Left colon (tissue), 2 donors: ENCODE results near the gene PHACTR3. TPM values are rescaled to one million over a fixed set of nuclear protein-coding genes. Genes with fewer than 3 reads are reported as not detected.
A peak's percentile ranks its signal among the peaks of the same experiment; 100 is the strongest.

Source experiments
- ATAC-seq: fragments of 200-7000 bp; cut with Tn5 transposase; one replicate; pipeline ENCODE4 v1.9.1; 2020; ENCODE audit warnings: mild to moderate bottlenecking, moderate library complexity
- DNase-seq, 2 donors: peaks; one replicate each; pipeline ENCODE4 v3.0.0-alpha.2; 2020
- intact Hi-C, 2 donors: fragments of 100-400 bp; cut with DNase I in 1 of 2; cut with micrococcal nuclease in 1 of 2; formaldehyde crosslinking; loops; one replicate each; pipeline versions ENCODE4 v1.11.2 to v1.14.0; 2022; cut with DNase I, micrococcal nuclease
- total RNA-seq, 2 donors: library from RNA; stranded (reverse); fragmentation: NEBNext Ultra II Directional; extraction: Animal tissue kit (Norgen Biotek cat#: 25700); gene quantifications; one replicate each; pipeline ENCODE4 v1.2.1, GENCODE V29; 2021
- donor health status: DM: no; HTN: no; CAD: no.
- donor health status: DM: yes; HTN: yes; CAD: no.

Gene PHACTR3
- total RNA-seq, 2 donors from 2014 or later, result 0.47 to 5.5 TPM

DNA sequence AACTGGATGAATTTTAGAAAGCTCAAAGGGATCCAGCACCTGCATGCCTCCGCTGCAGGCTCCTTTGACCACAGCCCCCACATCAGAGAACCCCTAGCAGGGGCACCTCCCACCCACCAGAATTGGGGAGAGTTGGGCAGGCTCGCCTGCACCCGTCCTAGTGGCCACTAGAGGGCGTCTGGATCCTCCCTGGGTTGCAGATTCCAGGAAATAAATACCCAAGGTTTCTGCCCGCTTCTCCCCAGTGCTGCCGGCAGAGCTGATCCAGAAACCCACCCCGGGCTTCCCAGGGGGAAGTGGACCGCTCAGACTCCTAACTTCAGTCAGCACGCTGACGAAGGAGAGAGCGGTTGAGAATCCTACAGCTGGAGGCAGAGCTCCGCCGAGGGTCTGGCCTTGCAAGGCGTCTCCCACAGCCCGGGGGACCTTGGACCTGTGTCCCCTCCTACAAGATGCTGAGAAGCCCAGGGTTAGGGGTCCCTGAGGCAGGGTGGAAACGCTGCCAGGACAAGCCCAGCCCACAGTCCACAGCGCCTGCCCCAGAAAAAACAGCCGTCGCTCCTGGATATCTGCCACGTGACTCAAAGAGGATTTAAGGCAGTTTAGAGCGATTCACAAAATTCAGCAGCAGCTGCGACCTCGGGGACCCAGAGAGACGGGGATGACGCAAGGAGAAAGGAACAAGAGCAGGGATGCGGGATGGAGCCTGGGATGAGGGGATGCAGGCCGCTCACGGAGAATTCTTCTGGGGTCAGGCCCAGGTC lies 32.6 kb upstream of the PHACTR3 start:
- intact Hi-C loops, result loop anchor here (5.0 to 10.0 kb wide), 2 partner anchors 181 to 183 kb away; no protein-coding TSS in a partner anchor
- DNase-seq, result peak in 1 of 2 donors; percentile 65
- ATAC-seq, result peak; percentile 74

DNA sequence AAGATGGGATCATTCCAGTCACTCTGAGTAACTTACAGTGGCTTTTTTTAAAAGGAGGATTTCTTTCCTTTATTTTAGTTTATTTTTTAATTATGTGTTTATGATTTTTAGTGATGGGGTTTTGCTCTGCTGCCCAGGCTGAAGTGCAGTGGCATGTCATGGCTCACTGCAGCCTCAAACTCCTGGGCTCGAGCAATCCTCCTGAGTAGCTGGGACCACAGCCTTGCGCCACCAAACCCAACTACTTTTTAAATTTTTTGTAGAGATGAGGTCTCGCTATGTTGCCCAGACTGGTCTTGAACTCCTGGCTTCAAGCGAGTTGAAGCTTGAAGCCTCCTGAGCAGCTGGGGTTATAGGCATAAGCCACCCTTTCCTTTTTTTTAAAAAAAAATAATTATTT lies 31.8 kb upstream of the PHACTR3 start:
- intact Hi-C loops, result loop anchor here (5.0 to 10.0 kb wide), 2 partner anchors 180 to 182 kb away; no protein-coding TSS in a partner anchor
- ATAC-seq, result no peak
- no peak for DNase-seq

GRCh38 chr20:59573837-59574236 lies 30.5 kb upstream of the PHACTR3 start:
- intact Hi-C loops, result loop anchor here (5.0 to 10.0 kb wide), 2 partner anchors 178 to 181 kb away; no protein-coding TSS in a partner anchor
- ATAC-seq (no peak), DNase-seq (no peak)

DNA sequence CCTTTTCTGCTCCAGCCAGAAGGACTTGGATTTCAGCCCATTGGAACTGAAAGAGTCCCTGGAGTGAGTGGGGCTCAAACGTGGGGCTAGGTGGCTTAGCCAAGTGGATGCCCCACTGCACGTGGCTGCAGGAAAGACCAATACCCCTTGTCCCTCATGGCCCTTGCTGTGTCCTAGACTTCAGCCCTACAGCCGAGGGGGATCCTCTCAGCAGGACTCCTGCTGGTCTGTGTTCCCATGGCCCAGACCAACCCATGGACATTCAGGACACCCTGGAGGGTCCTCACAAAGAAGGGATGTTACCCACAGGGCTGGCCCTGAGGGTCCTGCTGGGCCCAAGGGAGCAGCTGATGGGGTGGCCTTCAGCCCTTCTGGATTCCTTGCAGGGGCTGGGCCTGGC lies 30.0 kb upstream of the PHACTR3 start:
- no peak for DNase-seq
- intact Hi-C loops, result loop anchor here (5.0 to 10.0 kb wide), 2 partner anchors 178 to 180 kb away; no protein-coding TSS in a partner anchor
- ATAC-seq, result no peak

- ATAC-seq (no peak), DNase-seq (no peak)
- intact Hi-C loops, result loop anchor here in 1 of 2 donors (10.0 kb wide), 1 partner anchor 180 kb away; no protein-coding TSS in a partner anchor
Observed at GRCh38 chr20:59575216-59575615, 29.1 kb upstream of the PHACTR3 start.

DNA sequence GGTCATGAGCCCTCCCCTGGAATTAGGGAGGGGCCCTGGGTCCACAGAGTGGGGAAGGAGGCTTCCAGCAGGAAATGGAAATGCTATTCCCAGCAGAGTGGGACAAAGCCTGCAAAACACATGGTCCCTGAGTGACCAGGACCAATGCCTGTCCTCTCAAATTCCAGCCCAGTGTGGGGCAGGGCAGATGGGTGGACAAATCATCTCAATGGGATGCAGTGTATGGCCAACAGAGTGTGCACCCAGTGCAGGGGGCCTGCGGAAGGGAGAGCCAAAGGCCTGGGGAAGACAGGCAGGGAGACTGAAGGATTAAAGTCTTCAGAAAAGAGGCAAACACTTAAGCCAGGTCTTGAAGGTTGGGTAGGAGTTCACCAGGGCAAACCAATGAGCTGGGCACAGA lies 28.7 kb upstream of the PHACTR3 start:
- no peak for ATAC-seq
- intact Hi-C loops, result loop anchor here in 1 of 2 donors (10.0 kb wide), 1 partner anchor 179 kb away; no protein-coding TSS in a partner anchor
- DNase-seq, result no peak

GRCh38 chr20:59576216-59576953 lies 28.0 kb upstream of the PHACTR3 start:
- intact Hi-C loops, result loop anchor here in 1 of 2 donors (10.0 kb wide), 1 partner anchor 178 kb away; no protein-coding TSS in a partner anchor
- ATAC-seq, result no peak
- no peak for DNase-seq

- no peak for DNase-seq
- intact Hi-C loops, result loop anchor here in 1 of 2 donors (10.0 kb wide), 1 partner anchor 178 kb away; no protein-coding TSS in a partner anchor
Observed at GRCh38 chr20:59577037-59577808, 27.1 kb upstream of the PHACTR3 start.

DNA sequence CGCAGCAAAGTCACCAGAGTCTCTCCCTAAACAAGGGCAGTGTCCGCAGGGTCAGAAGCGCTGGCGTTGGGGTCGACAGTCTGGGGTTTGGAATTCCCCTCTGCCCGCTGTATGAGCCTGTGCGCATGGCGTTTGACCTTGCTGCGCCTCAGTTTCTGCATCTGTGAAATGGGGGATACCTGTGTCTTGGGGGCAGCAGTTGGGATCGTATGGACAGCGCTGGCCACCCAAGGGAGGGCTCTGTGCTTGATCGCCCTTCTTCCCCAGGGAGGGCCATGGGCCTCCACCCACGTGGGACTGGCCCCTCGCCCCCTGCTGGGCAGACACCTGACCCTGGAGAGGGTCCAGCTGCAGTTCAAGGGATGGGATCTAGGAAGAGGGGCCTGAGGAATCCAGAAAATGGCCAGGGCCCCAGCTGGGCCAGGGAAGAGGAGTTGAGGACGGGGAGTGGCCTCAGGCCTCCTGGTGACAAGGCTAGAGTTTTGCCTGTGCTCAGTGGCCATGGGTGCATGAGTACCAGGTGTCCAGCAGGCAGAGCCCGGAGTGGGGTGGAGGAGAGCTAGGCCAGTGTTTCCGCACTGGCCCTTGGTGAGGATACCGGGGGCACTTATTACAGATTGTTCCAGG lies 26.4 kb upstream of the PHACTR3 start:
- DNase-seq, result no peak
- ATAC-seq, result no peak
- intact Hi-C loops, result loop anchor here in 1 of 2 donors (10.0 kb wide), 1 partner anchor 177 kb away; no protein-coding TSS in a partner anchor

More at GRCh38 chr20:59577037-59577808, 27.1 kb upstream of the PHACTR3 start:
- ATAC-seq, result no peak

- intact Hi-C loops, result loop anchor here in 1 of 2 donors (10.0 kb wide), 1 partner anchor 176 kb away; no protein-coding TSS in a partner anchor
- no peak for ATAC-seq
- no peak for DNase-seq
Observed at GRCh38 chr20:59578436-59579403, 25.6 kb upstream of the PHACTR3 start.

- ATAC-seq (no peak), DNase-seq (no peak)
- intact Hi-C loops, result loop anchor here in 1 of 2 donors (10.0 kb wide), 1 partner anchor 175 kb away; no protein-coding TSS in a partner anchor
Observed at GRCh38 chr20:59579404-59580145, 24.8 kb upstream of the PHACTR3 start.

DNA sequence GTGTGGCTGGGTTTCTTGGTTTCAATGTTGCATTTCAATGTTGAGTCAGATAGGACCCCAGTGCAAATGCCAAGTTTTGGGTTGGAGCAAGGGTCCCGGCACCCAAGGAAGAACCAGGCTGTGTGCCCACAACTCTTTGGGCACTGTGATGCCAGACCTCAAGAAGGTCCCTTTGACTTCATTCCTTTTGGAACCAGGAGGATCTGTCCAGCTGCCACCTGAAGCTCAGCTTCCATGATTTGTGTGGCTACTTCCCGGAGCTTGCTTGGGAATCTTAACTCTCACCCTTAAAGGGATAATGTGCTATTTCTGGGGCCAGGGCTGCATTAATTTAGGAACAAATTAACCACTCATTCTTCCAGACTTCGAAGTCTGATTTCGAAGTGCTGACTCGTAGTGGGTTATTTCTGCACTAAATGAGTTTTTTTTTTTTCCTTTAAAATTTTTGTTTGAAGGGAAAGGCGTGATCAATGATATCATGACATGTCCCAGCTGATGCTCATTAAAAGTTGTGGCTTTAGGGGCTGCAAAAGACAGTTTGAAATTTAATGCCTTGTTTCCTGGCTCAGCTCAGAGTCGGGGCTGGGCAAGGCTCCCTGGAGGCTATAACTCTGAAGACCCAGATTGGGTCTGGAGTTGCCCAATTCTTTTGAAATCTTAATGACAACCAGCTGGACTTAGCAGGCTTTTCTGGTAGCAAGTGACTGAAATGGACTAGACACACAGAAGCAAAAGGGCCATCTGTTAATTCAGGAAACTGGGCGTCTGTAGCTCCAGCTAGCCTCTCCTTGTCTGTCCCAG lies 24.0 kb upstream of the PHACTR3 start:
- ATAC-seq (no peak), DNase-seq (no peak)
- intact Hi-C loops, result no loop called here

GRCh38 chr20:59580991-59581401 lies 23.3 kb upstream of the PHACTR3 start:
- DNase-seq (no peak), ATAC-seq (no peak)
- intact Hi-C loops, result no loop called here

- DNase-seq (no peak), ATAC-seq (no peak)
- intact Hi-C loops, result no loop called here
Observed at GRCh38 chr20:59581993-59582679, 22.2 kb upstream of the PHACTR3 start.
